Stimulated activated CD8-positive, alpha-beta memory T cell treated with anti-CD3 and anti-CD28 coated beads, Interleukin-15, amount 100 ng/mL, for 1 hour (primary cell): ENCODE measurements around the gene GCN1.

Experiments used
- DNase-seq: peaks from one replicate; pipeline ENCODE4 v3.0.0-alpha.2; 2020; ENCODE audit warnings: low read depth

Gene GCN1

GRCh38 chr12:120175537-120175936, 19.0 kb downstream of the GCN1 start:
- no peak for DNase-seq

- no peak for DNase-seq
Observed at GRCh38 chr12:120175062-120175461, 19.5 kb downstream of the GCN1 start.

- no peak for DNase-seq
Observed at GRCh38 chr12:120172053-120172452, 22.5 kb downstream of the GCN1 start.

GRCh38 chr12:120170631-120171030, 23.9 kb downstream of the GCN1 start:
- no peak for DNase-seq

- DNase-seq: no peak
Observed at GRCh38 chr12:120169946-120170345, 24.6 kb downstream of the GCN1 start.

GRCh38 chr12:120168337-120168736, 26.2 kb downstream of the GCN1 start:
- no peak for DNase-seq

- DNase-seq: no peak
Observed at GRCh38 chr12:120167529-120168095, 26.9 kb downstream of the GCN1 start.

- no peak for DNase-seq
Observed at GRCh38 chr12:120164293-120164692, 30.2 kb downstream of the GCN1 start.

- DNase-seq: no peak
Observed at GRCh38 chr12:120162763-120163162, 31.8 kb downstream of the GCN1 start.

- DNase-seq: no peak
Observed at GRCh38 chr12:120161852-120162251, 32.7 kb downstream of the GCN1 start.

GRCh38 chr12:120159509-120160237, 34.8 kb downstream of the GCN1 start:
- no peak for DNase-seq

GRCh38 chr12:120158351-120158750, 36.2 kb downstream of the GCN1 start:
- no peak for DNase-seq

GRCh38 chr12:120157678-120158077, 36.8 kb downstream of the GCN1 start:
- DNase-seq: no peak

- DNase-seq: no peak
Observed at GRCh38 chr12:120156315-120157259, 37.9 kb downstream of the GCN1 start.

GRCh38 chr12:120155072-120155471, 39.4 kb downstream of the GCN1 start:
- DNase-seq: no peak

- no peak for DNase-seq
Observed at GRCh38 chr12:120150919-120151525, 43.5 kb downstream of the GCN1 start.

GRCh38 chr12:120148011-120148410, 46.5 kb downstream of the GCN1 start:
- no peak for DNase-seq

GRCh38 chr12:120145164-120145563, 49.4 kb downstream of the GCN1 start:
- no peak for DNase-seq

- DNase-seq: no peak
Observed at GRCh38 chr12:120144215-120144614, 50.3 kb downstream of the GCN1 start.

GRCh38 chr12:120142231-120142877, 52.2 kb downstream of the GCN1 start:
- no peak for DNase-seq

- no peak for DNase-seq
Observed at GRCh38 chr12:120141336-120141735, 53.2 kb downstream of the GCN1 start.

- no peak for DNase-seq
Observed at GRCh38 chr12:120140603-120141002, 53.9 kb downstream of the GCN1 start.
